HG03520 (cell line): ENCODE measurements around the gene HOXC6.

ENCODE experiments used
- ATAC-seq: cut with Tn5 transposase; IDR thresholded peaks from one replicate; pipeline ENCODE4 v1.9.1; 2021; ENCODE audit warnings: mild to moderate bottlenecking, moderate library complexity; ENCODE audit not compliant: unreplicated experiment

The HOXC6 gene

DNA sequence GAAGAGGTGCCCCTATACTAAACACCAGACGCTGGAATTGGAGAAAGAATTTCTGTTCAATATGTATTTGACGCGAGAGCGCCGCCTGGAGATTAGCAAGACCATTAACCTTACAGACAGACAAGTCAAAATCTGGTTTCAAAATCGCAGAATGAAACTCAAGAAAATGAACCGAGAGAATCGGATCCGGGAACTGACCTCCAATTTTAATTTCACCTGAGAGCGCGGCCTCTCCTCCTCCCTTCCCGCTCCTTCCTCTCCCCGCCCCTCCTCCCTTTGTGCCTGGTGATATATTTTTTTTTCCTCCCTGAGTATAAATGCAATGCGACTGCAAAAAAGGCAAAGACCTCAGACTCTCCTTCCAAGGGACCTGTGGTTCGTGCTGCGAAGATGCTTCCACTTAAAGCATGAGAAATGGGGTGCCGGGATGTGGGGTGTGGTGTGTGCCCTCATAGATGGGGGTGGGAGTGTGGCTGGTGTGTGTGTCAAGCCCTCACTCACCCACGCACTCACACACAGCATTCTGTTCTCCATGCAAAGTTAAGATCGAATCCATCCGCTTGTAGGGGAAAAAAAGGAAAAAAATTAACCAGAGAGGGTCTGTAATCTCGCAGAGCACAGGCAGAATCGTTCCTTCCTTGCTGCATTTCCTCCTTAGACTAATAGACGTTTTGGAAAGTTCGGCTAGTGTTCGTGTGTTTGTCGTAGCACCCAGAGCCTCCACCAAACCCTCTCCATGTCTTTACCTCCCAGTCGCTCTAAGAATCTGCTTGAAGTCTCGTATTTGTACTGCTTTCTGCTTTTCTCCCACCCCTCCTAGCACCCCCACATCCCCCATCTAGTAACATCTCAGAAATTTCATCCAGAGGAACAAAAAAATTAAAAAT is 38.8 kb upstream of the HOXC6 start:
- no peak for ATAC-seq

- ATAC-seq, result no peak
Measured at GRCh38 chr12:53990311-53991076, 37.7 kb upstream of the HOXC6 start.

- ATAC-seq, result no peak
Measured at GRCh38 chr12:53991077-53991460, 37.2 kb upstream of the HOXC6 start.

DNA sequence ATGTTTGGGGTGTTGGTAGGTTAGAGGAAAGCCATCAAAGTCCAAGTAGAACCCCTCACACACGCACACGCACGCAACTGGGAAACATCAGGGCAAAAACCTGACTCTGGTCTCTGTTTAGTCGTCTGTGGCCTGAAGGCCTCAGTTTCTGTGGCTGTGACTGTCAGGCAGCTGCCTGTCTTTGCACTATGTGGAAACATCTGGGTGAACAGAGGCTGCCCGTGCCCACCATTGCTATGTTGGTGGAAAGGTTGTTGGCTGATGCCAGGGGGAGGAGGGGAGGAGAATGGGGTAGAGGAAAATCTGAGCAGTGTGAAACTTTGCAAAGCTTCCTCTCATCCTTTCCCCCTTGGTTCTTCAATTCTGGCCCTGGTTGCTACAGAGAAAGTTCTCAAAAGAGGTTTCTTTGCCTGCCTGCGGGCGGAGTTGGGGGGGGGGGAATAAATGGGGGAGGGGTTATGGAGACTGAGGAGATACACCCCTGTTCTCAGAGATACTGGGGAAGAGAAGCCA is 35.8 kb upstream of the HOXC6 start:
- no peak for ATAC-seq

DNA sequence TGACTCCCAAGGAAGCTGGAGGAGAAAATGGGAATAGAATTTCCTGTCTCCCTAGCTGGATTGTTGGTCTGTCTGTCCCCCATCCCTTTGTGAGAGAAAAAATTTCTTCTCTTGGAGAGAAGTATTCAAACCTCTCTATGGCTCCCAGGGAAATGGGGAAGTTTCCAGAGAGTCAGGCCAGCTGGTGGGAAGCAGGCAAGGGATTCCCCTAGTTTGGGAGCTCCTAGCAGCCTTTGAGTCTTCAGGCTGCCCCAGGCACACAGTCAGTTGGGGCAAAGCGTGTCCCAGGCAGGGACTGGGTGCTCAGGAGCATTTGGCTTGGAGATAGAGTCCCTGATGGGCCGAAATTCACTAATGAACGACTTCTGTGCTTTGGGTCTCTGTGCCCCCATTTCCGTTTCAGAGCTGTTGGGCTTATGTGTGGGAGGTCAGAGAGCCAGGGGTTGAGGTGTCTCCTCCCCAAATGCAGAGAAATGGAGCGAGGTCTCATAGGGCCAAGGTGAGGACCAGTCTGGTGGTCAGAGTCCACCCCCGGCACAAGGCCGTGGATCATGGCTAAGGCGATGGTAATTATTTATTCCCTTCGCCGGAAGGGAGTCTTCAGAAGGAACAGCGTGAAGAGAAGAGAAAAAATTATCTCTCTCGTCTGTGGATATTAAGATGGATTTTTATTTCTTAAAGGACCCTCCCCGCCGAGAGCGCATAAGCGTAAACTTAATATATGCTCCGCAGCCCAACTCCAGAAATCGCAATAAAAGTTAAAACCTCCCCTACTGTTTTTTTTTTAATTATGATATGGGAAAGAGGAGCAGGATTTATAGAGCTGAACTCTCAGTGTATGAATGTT is 34.9 kb upstream of the HOXC6 start:
- ATAC-seq, result no peak

DNA sequence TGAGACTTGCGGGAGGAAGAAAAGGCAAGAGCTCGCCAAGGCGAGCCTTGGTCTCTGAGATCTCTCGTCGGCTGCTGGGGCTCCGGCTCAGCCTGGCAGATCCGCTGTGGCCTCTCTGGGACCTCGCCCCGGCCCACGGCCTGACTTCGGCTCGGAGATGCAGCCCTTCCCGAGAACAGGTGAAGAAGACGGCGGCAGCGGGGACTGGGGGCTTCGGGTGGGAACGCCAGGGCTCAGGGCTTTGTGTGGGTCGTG is 34.3 kb upstream of the HOXC6 start:
- ATAC-seq, result no peak

GRCh38 chr12:53994264-53995001 is 33.8 kb upstream of the HOXC6 start:
- ATAC-seq, result no peak

DNA sequence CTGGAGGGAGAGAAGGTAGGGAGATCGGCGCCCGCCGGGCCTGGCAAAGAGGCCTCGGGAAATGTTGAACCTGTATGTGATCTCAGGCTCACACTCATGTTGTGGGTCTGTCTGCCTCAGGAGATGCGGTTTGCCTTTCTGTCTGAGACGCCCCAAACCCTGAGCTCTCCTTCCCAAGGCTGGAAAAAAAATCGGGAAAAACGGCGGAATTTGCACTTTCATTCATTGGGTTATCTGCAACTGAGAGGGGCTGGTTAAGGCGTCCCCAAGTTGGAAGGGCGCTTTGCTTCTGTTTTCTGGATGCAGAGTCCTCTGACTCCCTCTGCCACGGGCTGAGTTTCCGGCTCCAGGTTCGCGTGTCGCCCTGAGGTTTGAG is 33.2 kb upstream of the HOXC6 start:
- no peak for ATAC-seq

- no peak for ATAC-seq
Measured at GRCh38 chr12:53995378-53996239, 32.6 kb upstream of the HOXC6 start.

GRCh38 chr12:53996240-53997203 is 31.7 kb upstream of the HOXC6 start:
- no peak for ATAC-seq

DNA sequence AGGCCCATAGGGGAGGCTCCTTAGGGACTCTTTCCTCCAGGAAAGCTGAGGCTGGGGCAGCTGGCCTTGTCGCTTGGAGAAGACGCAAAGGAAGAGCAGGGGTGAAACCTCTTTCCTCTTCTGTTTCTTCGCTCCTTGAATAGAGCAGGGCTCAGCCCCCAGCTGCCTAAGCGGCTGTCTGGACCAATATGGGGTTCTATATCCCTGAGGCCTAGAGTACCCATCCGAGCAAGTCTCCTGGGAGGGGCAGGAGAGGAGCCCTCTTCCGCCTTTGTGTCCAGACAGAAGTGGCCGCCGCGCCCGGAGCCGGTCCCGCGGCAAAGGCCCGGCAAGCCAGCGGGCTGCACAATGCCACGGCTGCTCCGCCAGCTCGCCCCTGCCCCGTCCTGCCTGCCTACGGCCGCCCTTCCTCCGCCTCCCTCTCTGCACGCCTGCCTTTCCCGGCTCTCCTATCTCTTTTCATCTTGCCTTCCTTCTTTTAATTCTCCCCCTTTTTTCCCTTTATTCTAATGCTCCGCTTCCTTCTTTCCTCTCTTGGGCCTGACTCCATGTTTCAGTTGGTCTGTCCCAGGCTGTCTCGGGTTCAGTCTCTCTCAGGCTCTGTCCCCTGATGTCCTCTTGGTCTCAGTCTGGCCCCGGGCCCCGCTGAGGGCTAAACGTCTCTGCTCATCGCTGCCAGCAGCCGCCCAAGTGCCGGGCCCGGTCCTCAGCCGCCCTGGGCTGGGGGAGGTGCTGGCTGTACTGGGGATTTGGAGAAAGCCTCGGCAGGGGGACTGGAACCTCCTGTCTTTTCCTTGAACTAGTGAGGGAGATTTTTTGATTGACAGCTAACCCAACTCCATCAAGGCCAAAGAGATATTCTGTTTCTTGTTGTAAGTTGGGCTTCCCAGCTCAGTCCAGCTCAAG is 30.8 kb upstream of the HOXC6 start:
- no peak for ATAC-seq

- ATAC-seq, result no peak
Measured at GRCh38 chr12:53998110-53998899, 29.9 kb upstream of the HOXC6 start.

GRCh38 chr12:53998900-53999236 is 29.4 kb upstream of the HOXC6 start:
- ATAC-seq, result no peak

- ATAC-seq, result no peak
Measured at GRCh38 chr12:53999559-54000115, 28.6 kb upstream of the HOXC6 start.

DNA sequence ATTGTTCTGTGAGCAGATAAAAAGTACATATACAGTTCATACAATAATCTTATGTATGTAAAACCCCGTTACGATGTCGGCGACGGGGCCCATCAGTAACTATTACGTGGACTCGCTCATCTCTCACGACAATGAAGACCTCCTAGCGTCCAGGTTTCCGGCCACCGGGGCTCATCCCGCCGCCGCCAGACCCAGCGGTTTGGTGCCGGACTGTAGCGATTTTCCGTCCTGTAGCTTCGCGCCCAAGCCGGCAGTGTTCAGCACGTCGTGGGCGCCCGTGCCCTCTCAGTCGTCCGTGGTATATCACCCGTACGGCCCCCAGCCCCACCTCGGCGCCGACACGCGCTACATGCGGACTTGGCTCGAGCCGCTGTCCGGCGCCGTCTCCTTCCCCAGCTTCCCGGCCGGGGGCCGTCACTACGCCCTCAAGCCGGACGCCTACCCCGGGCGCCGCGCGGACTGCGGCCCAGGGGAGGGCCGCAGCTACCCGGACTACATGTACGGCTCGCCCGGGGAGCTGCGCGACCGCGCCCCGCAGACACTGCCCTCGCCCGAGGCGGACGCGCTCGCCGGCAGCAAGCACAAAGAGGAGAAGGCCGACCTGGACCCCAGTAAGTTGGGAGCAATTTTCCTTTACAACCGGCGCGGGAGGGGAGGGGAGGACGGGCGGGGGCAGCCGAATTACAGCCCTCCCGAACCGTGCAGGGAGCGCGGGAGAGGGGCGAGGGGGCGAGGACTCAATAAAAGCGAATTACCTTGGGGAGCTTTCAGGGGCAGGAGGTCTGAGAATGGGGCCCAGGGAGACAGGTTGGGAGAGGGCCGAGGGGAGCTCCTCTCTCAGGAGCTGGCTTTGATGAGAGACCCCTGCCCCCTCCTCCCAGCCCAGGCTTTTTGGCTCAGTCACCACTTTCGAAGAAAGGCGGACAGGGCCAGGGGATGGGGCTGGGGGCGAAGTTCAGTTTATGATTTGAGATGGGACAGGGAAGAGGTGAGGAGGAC is 27.8 kb upstream of the HOXC6 start, which contains the start of gene HOXC9:
TSS of gene HOXC9 (plus strand) at position 46 of the 999 bp plus-strand sequence. CDS start at position 74, 28 bp downstream.
- no peak for ATAC-seq
